Hippocampal formation (tissue), 2 donors: ENCODE measurements around the gene MTARC1.

Experiments used
- DNase-seq, 2 donors: peaks; one replicate each; lab custom pipeline; 2025; lab: John Stamatoyannopoulos, UW

MTARC1 gene

GRCh38 chr1:220806408-220806807 is 19.7 kb downstream of the MTARC1 start:
- no peak for DNase-seq

GRCh38 chr1:220807726-220808125 is 21.0 kb downstream of the MTARC1 start:
- DNase-seq: no peak

- DNase-seq: no peak
These were observed 21.9 kb downstream of the MTARC1 start for GRCh38 chr1:220808345-220809186.

- DNase-seq: no peak
These were observed 22.5 kb downstream of the MTARC1 start for GRCh38 chr1:220809187-220809550.

GRCh38 chr1:220809704-220810103 is 23.0 kb downstream of the MTARC1 start:
- DNase-seq: no peak

- DNase-seq: no peak
These were observed 23.5 kb downstream of the MTARC1 start for GRCh38 chr1:220810179-220810653.

- no peak for DNase-seq
These were observed 24.2 kb downstream of the MTARC1 start for GRCh38 chr1:220810963-220811362.

GRCh38 chr1:220811695-220812094 is 25.0 kb downstream of the MTARC1 start:
- no peak for DNase-seq

GRCh38 chr1:220812308-220812707 is 25.6 kb downstream of the MTARC1 start:
- DNase-seq: no peak

GRCh38 chr1:220813013-220813412 is 26.3 kb downstream of the MTARC1 start:
- no peak for DNase-seq

- DNase-seq: no peak
These were observed 28.7 kb downstream of the MTARC1 start for GRCh38 chr1:220815409-220815808.

GRCh38 chr1:220817907-220818306 is 31.2 kb downstream of the MTARC1 start:
- no peak for DNase-seq

GRCh38 chr1:220818421-220819173 is 31.9 kb downstream of the MTARC1 start:
- no peak for DNase-seq

GRCh38 chr1:220819467-220820026 is 32.8 kb downstream of the MTARC1 start:
- DNase-seq: no peak

GRCh38 chr1:220824031-220824989 is 37.6 kb downstream of the MTARC1 start:
- DNase-seq: no peak

- DNase-seq: no peak
These were observed 39.3 kb downstream of the MTARC1 start for GRCh38 chr1:220825819-220826551.

GRCh38 chr1:220826729-220827128 is 40.0 kb downstream of the MTARC1 start:
- DNase-seq: no peak

- no peak for DNase-seq
These were observed 40.9 kb downstream of the MTARC1 start for GRCh38 chr1:220827445-220828178.

GRCh38 chr1:220828179-220828490 is 41.4 kb downstream of the MTARC1 start:
- DNase-seq: no peak

- DNase-seq: no peak
These were observed 42.4 kb downstream of the MTARC1 start for GRCh38 chr1:220828950-220829586.
